GM12865 (cell line): ENCODE results near the gene B3GNT5.

Experiments used
- DNase-seq: peaks from one replicate; pipeline ENCODE4 v3.0.0; 2010; ENCODE audit warnings: low read depth
- H3K4me3 ChIP-seq: 2 replicates; pipeline ENCODE4 v1.5.1; 2011; ENCODE audit warnings: mild to moderate bottlenecking, low read depth, low read length, control low read depth
- TF ChIP-seq, protein P1 (sequence below): IDR thresholded peaks from 2 replicates; pipeline ENCODE4 v1.5.1; 2011; ENCODE audit warnings: low read length, control low read depth, low read depth, inconsistent platforms; ENCODE audit not compliant: insufficient read depth; ENCODE audit errors: missing control alignments

The B3GNT5 gene

DNA sequence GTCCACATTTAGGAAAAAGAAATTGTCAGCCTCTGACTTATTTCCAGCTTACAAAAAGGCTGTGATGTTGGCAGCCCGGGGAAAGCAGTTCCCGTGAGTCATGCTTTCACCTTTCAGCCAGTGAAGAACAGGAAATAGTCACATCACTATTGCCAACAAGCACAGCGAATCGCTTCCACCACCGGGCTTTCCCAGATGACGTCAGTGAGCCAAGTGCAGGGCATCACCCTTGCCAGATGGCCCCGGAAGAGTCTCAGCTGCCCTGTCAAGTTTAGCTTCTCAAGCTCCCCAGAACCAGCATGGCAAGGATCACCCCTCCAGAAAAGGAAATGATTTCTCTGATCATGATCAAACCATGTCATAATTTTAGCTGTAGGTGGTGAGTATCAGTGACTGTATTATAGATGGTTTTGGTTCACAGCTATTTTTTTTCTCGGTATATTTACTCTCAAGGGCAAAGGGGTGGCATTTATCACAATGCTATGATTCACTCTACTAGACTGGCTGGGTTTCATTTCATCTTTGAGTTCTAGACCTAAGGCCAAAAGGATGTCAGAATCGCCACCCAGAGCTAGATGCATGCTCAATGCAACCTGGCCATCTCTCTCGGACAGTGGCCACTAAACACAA, 32.9 kb downstream of the B3GNT5 start:
- H3K4me3 ChIP-seq = peak overlapping the region; percentile 32
- DNase-seq = peak; percentile 92
- TF ChIP-seq, protein P1, sequence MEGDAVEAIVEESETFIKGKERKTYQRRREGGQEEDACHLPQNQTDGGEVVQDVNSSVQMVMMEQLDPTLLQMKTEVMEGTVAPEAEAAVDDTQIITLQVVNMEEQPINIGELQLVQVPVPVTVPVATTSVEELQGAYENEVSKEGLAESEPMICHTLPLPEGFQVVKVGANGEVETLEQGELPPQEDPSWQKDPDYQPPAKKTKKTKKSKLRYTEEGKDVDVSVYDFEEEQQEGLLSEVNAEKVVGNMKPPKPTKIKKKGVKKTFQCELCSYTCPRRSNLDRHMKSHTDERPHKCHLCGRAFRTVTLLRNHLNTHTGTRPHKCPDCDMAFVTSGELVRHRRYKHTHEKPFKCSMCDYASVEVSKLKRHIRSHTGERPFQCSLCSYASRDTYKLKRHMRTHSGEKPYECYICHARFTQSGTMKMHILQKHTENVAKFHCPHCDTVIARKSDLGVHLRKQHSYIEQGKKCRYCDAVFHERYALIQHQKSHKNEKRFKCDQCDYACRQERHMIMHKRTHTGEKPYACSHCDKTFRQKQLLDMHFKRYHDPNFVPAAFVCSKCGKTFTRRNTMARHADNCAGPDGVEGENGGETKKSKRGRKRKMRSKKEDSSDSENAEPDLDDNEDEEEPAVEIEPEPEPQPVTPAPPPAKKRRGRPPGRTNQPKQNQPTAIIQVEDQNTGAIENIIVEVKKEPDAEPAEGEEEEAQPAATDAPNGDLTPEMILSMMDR = no peak

DNA sequence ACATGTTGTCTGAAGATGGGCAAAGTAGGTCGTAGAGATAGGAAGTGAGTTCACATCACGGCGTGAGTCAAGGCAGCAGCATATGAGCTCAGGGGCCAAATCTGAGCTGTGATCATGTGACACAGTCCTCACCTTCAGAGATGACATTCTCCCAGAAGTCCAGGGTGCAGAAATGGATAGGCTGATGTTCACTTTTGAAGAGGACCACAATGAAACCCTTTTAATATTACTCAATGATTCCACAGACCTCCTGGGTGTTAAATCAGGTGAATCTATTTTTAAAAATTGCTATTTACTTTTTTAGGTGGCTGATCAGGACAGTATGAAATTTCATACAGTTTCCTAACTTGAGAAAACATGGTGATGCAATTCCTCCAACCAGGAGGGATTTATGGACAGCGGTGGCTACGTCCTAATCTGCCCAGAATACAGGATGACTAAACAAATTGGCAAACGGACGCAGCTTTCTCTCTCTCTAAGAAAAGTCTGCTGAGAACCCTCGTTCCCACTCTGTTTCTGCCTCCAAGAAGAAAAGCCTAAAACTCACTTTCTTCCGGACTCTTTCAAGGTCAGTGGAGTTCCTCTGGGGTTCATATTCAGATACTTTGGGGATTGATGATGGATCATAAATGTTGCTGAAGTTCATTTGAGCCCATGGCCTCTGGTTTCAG, 34.4 kb downstream of the B3GNT5 start:
- H3K4me3 ChIP-seq = no peak overlapping the region
- DNase-seq = no peak
- TF ChIP-seq, protein P1 = no peak

DNA sequence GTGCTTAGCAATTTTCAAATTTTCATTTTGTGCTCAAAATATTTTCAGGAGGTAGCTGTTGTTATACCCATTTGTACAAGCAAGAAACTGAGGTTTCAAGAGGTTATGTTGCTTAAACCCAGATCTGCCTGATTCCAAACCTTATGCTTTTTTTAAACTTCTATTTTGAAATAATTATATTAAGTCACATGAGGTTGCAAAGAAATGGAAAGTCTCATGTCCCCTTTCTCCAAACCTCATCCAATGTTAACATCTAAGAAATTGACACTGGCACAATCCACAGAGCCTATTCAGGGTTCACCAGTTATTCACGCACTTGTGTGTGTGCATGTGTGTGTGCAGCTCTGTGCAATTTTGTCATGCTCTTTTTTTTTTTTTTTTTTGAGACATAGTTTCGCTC, 35.1 kb downstream of the B3GNT5 start:
- no peak overlapping the region for H3K4me3 ChIP-seq

DNA sequence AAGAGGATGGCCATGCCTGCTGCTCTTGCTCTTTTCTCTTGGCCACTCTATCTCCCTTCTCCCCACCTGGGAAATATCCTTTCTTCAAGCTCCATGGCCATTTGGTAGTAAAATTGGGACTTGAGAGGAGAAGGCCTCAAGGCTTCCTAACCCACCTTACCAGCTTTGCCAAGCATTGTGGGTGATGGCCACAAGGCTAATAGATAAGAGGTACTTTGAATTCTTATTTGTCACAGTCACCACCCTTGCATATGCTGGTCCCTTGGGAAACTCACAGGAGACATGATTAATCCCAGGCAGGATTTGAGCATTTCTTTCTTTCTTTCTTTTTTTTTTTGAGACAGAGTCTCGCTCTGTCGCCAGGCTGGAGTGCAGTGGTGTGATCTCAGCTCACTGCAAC, 37.2 kb downstream of the B3GNT5 start:
- TF ChIP-seq, protein P1 = no peak
- no peak overlapping the region for H3K4me3 ChIP-seq
- no peak for DNase-seq

More for the DNA sequence above, 35.1 kb downstream of the B3GNT5 start:
- DNase-seq = no peak
- TF ChIP-seq, protein P1 = no peak

DNA sequence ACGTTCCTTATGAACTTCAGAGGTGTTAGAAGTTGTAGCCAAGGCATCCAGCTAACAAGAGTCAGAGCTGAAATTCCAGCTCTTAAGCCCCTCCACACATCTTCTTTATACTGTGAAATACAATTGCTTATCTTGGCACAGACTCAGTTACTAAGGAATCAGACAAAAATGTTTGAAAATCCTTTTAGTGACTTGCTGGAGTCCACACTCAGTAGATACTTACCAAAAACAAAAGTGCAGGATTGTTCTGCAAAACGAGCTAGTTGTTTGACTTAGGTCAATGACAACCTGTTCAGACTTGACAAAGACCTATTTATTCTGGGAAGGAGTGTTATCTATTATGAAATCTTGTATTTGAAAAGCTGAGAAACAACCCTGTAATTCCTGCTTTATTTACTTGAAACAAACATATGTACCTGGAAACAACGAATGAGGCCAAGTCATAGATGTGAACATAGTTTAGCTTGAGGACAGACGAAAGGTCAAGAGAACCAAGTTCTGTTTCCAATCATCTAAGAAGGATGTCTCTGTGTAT, 38.5 kb downstream of the B3GNT5 start:
- TF ChIP-seq, protein P1 = no peak
- DNase-seq = no peak
- H3K4me3 ChIP-seq = no peak overlapping the region

DNA sequence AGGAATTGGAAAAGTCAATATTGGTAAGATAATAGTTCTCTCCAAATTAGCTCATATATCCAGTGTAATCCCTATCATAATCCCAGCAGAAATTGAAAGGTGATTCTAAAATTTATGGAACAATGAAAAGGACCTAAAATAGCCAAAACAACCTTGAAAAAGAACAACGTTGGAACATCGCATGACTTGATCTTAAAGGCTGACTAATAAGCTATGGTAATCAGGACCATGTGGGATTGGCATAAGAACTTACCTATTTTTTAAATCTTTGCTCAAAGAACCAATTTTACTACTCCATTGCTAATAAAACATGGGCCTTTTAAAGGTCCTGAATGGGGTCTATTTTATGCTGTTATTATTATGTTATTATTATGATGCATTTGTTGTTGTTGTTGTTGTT, 40.9 kb downstream of the B3GNT5 start:
- TF ChIP-seq, protein P1 = no peak
- no peak overlapping the region for H3K4me3 ChIP-seq
- DNase-seq = no peak
